Measurements from ENCODE around the gene P2RY6. TPM values are rescaled to one million over a fixed set of nuclear protein-coding genes. Genes with fewer than 3 reads are reported as not detected.

Gene P2RY6
- total RNA-seq, 4 donors from 2014 or later: 0.63 to 3.3 (median 0.90) TPM; not detected in 1

DNA sequence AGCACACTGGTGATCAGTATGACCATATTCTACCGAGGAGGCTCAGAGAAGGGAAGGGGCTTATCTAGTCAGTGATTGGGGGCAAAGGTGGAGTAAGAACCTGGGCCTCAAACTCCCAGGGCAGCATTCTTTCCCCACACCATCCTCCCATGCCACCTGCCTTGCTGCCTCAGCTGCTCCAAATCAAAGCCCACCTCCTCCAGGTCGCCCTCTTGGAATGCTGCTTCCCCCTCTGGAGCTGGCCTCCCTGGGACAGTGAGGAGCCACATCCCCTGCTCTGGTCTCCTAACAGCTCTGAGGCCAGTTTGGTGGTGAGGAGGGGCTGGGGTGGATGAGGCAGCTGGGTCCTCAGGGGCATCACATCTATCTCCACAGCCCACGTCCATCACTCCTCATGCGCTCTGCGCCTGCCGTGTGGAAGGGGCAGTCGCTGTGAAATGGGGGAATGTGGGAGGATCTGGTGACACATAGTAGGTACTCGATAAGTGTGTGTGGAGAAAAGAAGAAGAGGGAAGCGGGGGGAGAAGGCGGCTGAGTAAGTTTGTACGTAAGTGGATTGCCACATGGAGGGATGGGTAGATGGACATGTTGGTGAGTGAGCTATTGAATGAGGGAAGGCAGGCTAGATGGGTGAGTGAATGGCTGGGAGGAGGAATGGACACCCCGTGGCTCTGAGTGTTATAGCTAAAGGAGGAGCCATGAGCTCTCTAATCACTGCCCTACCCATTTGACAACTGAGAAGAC, 19.8 kb downstream of the P2RY6 start:
- DNase-seq (ENCODE audit: low spot score in 2 of 2): no peak
- WGBS, 2 donors: 85% methylated on average over 12 of the region's 12 CpGs

DNA sequence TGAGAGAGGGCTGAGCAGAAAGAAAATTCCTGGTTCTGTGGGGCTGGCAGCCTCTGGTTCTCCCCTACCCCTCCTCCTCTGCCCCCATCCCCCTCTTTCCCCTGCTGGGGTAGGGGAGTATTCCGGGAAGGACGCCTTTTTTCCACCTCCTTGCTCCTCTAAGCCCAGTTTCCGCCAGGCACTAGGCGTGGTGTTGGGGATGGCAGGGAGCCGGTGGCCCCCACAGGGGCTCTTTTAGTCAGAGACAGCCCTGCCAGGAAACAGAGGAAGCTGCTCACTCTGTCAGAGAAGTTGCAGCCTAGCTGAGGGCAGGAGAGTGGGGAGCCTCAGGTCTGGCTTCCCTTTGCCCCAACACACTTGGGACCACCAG, 20.4 kb downstream of the P2RY6 start:
- peaks cover 0 to 23% (median 8%) of the 10 kb centered on the region in 4 donors for H3K4me1 ChIP-seq
- no peak overlapping the region for H3K4me3 ChIP-seq
- no peak overlapping the region for H3K27ac ChIP-seq
- 40 to 42% methylated on average over 5 of the region's 5 CpGs for WGBS, 2 donors
- H3K36me3 ChIP-seq: no peaks in the 10 kb centered on the region
- H3K27me3 ChIP-seq: no peaks in the 10 kb centered on the region
- DNase-seq (ENCODE audit: low spot score in 2 of 2): no peak
- TF ChIP-seq, protein P1, sequence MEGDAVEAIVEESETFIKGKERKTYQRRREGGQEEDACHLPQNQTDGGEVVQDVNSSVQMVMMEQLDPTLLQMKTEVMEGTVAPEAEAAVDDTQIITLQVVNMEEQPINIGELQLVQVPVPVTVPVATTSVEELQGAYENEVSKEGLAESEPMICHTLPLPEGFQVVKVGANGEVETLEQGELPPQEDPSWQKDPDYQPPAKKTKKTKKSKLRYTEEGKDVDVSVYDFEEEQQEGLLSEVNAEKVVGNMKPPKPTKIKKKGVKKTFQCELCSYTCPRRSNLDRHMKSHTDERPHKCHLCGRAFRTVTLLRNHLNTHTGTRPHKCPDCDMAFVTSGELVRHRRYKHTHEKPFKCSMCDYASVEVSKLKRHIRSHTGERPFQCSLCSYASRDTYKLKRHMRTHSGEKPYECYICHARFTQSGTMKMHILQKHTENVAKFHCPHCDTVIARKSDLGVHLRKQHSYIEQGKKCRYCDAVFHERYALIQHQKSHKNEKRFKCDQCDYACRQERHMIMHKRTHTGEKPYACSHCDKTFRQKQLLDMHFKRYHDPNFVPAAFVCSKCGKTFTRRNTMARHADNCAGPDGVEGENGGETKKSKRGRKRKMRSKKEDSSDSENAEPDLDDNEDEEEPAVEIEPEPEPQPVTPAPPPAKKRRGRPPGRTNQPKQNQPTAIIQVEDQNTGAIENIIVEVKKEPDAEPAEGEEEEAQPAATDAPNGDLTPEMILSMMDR (IDR thresholded peaks at IDR 0.05): no peak
- TF ChIP-seq EP300 (IDR thresholded peaks at IDR 0.05) (no peak), POLR2A (IDR thresholded peaks at IDR 0.05) (no peak)
- H3K9me3 ChIP-seq: no peaks in the 10 kb centered on the region

More for the DNA sequence above, 19.8 kb downstream of the P2RY6 start:
- H3K9me3 ChIP-seq: no peaks in the 10 kb centered on the region
- H3K4me1 ChIP-seq: peaks cover 0 to 26% (median 8%) of the 10 kb centered on the region in 4 donors
- no peak overlapping the region for H3K4me3 ChIP-seq
- H3K27ac ChIP-seq: no peak overlapping the region
- TF ChIP-seq POLR2A (IDR thresholded peaks at IDR 0.05) (no peak), EP300 (IDR thresholded peaks at IDR 0.05) (no peak)
- TF ChIP-seq, protein P1 (IDR thresholded peaks at IDR 0.05): no peak
- no peaks in the 10 kb centered on the region for H3K36me3 ChIP-seq
- no peaks in the 10 kb centered on the region for H3K27me3 ChIP-seq

DNA sequence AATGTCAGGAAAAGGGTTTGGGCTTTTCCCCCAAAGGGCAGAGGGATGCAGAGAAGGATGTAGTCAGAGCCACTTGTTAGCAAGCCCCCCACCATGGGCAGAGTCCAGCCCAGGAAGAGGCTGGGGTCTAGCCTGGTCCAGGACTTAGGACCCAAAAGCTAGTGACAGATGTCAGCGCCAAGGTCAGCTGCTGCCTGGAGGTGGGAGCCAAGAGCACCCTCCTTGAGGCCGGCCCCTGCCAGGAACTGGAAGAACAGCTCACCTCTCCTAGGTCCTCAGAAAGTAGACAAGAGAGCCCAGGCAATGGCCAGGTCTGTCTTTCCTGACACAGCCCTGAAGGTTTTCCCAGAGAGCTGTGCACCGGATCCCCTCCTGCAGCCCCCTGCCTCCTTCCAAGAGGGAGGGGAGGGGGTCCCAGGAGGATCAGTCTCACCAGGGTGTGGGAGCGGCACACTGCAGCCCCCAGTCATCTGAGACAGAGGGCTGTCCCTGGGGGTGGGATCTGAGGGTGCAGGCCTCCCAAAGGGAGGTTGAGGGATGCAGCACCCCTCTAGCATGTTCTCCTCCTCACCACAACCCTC, 21.3 kb downstream of the P2RY6 start:
- H3K36me3 ChIP-seq: no peaks in the 10 kb centered on the region
- no peaks in the 10 kb centered on the region for H3K27me3 ChIP-seq
- no peak overlapping the region for H3K4me3 ChIP-seq
- peaks cover 0 to 15% (median 7%) of the 10 kb centered on the region in 4 donors for H3K4me1 ChIP-seq
- no peaks in the 10 kb centered on the region for H3K9me3 ChIP-seq
- WGBS, 2 donors: 81 to 86% methylated on average over 4 of the region's 4 CpGs
- no peak for DNase-seq (ENCODE audit: low spot score in 2 of 2)
- H3K27ac ChIP-seq: no peak overlapping the region
- TF ChIP-seq, protein P1 (IDR thresholded peaks at IDR 0.05): no peak

DNA sequence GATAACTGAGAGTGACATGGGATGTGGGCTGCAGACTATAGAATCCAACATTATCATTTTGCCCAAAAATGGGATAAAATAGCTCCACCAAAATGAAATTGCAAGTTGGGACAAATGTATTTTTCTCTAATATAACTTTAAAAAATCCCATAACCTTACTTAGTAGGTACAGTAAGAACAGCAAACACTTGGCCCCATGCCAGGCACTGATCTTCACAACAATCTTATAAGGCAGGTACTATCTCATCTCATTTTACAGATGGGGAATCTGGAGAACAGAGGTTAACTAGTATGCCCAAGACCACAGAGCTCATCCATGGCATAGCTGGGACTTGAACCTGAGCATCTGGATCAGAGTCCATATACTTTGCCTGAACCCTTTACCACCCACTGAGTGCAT, 22.5 kb downstream of the P2RY6 start:
- no peak overlapping the region for H3K27ac ChIP-seq
- no peak overlapping the region for H3K4me3 ChIP-seq
- peaks cover 0 to 4% (median 0%) of the 10 kb centered on the region in 4 donors for H3K4me1 ChIP-seq
- H3K27me3 ChIP-seq: no peaks in the 10 kb centered on the region
- no peaks in the 10 kb centered on the region for H3K9me3 ChIP-seq
- no peaks in the 10 kb centered on the region for H3K36me3 ChIP-seq
- DNase-seq (ENCODE audit: low spot score in 2 of 2): no peak
- TF ChIP-seq EP300 (IDR thresholded peaks at IDR 0.05) (no peak), POLR2A (IDR thresholded peaks at IDR 0.05) (no peak)
- TF ChIP-seq, protein P1 (IDR thresholded peaks at IDR 0.05): no peak

DNA sequence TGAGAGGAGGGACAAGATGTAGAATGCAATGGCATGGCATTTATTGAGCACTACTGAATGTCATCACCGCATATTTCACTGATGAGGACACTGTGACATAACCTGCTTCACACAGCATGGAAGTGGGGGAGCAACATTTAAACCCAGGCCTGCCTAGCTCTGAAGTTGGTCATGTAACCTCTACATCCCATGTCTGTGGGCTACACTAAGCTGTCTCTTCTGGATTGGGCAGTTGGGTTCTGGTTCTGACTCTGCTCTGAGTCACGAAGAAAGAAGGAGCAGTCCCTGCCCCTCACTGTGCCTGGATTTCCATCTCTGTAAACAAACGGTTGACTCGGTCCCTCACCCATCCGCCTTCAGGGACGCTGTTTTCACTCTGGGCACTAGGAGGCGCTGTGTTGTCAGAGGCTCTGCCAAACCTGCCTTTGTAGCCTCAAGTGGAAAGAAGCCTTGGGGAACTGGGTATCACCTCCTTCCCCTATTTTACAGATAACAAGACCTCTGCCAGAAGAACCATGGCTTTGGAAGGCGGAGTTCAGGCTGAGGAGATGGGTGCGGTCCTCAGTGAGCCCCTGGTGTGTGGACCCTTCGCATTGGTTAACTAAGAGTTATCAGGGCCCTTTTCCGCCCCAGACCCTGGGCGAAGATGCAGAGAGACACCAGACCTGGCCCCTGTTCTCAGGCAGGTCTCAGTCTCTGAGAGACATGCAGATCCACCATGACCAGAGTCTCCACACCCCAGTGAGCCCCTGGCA, 23.3 kb downstream of the P2RY6 start:
- TF ChIP-seq POLR2A (IDR thresholded peaks at IDR 0.05) (no peak), EP300 (IDR thresholded peaks at IDR 0.05) (no peak)
- TF ChIP-seq, protein P1 (IDR thresholded peaks at IDR 0.05): peak; percentile 71 to 87 (median 79)
- Histone ChIP-seq H3K36me3 (no peaks in the 10 kb centered on the region), H3K27me3 (no peaks in the 10 kb centered on the region), H3K9me3 (no peaks in the 10 kb centered on the region), H3K4me1 (no peaks in the 10 kb centered on the region), H3K4me3 (no peak overlapping the region), H3K27ac (no peak overlapping the region)
- 40 to 41% methylated on average over 12 of the region's 12 CpGs for WGBS, 2 donors
- DNase-seq (ENCODE audit: low spot score in 2 of 2): peak in 1 of 2 donors; percentile 71
